Measurements from ENCODE around the gene COL4A2.

The COL4A2 gene

DNA sequence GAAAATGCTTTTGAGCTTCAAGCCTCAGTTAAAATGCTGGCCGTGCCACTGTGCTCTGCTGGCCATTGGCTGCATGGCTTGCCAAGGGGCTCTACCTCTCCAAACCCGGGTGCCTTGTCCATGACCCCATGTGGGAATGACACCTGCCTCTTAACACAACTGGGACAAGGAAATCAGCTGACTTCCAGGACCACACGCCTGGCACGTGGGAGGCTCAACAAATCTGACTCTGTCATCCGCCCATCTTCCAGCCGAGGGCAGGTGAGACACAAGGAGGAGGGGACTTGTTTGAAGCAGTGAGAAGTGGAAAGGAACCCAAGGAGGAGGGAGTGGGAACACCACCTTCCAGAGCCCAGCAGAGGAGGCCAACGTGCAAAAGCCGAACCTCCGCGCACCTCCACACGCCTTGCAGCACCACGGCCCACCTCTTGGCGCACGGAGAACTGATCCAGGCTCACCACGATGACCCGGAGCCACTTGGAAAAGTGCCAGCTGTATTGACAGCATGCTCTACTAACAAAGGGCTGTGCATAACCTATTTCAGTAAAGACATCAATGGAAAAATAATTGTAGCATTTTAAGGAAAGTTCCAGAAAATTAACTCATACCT is 38.4 kb upstream of the COL4A2 start:
- Histone ChIP-seq H3K4me2 (ENCODE audit: low read depth, low read length) (no peak overlapping the region), H3F3A (ENCODE audit: insufficient read depth, low read length) (no peaks in the 10 kb centered on the region), H3K9ac (ENCODE audit: low read length) (no peak overlapping the region), H3K9me3 (replicated peaks; ENCODE audit: insufficient read depth, low read length) (no peaks in the 10 kb centered on the region), H2AFZ (ENCODE audit: low read length) (no peak overlapping the region), H3K9me2 (replicated peaks; ENCODE audit: insufficient read depth, low read length) (no peaks in the 10 kb centered on the region), H3K27ac (ENCODE audit: low read length) (no peak overlapping the region), H4K20me1 (ENCODE audit: insufficient read depth, low read length) (no peaks in the 10 kb centered on the region), H3K4me3 (ENCODE audit: low read length) (no peak overlapping the region), H3K79me2 (ENCODE audit: low read length) (no peaks in the 10 kb centered on the region), H3K4me1 (ENCODE audit: low read length) (no peaks in the 10 kb centered on the region), H3K27me3 (replicated peaks; ENCODE audit: insufficient read depth, low read length) (no peaks in the 10 kb centered on the region), H3K36me3 (replicated peaks; ENCODE audit: insufficient read depth, low read length) (no peaks in the 10 kb centered on the region)
- TF ChIP-seq EZH2 (optimal IDR thresholded peaks at IDR 0.05; ENCODE audit: low read depth, low read length) (no peak), EZH2phosphoT487 (IDR thresholded peaks at IDR 0.05; ENCODE audit: low read length) (no peak)
- TF ChIP-seq, protein P1, sequence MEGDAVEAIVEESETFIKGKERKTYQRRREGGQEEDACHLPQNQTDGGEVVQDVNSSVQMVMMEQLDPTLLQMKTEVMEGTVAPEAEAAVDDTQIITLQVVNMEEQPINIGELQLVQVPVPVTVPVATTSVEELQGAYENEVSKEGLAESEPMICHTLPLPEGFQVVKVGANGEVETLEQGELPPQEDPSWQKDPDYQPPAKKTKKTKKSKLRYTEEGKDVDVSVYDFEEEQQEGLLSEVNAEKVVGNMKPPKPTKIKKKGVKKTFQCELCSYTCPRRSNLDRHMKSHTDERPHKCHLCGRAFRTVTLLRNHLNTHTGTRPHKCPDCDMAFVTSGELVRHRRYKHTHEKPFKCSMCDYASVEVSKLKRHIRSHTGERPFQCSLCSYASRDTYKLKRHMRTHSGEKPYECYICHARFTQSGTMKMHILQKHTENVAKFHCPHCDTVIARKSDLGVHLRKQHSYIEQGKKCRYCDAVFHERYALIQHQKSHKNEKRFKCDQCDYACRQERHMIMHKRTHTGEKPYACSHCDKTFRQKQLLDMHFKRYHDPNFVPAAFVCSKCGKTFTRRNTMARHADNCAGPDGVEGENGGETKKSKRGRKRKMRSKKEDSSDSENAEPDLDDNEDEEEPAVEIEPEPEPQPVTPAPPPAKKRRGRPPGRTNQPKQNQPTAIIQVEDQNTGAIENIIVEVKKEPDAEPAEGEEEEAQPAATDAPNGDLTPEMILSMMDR (IDR thresholded peaks at IDR 0.05; ENCODE audit: low read length) = no peak
- no peak for DNase-seq

DNA sequence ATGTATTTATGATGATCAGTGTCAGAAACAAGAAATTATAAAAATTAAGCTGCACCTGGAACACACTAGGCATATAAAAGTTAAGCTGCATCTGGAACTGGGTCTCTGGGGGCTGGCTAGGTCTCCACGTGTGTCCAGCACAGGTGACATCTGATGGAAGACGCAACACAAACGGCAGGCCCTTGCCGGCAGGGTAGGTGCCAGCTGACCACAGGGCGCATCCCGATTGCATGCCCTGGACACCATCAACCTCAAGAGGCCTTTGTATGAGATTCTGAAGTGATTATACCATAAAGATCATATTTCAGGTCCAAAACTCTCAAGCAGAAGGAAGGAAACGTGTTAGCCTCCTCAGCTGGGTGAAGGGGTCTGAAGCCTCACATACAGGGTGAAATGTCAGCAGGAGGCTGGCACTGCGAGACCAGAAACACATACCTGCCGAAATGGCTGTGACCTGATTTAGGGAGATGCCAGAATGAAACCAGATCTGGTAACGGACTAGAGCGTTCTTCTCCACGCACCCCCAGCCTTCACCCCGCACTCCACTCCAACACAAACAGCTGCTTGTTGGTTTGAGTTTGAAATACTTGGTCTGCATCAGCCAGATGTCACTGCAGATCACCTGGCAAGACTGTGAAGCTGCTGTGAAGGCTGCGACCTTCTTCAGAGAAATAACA is 37.4 kb upstream of the COL4A2 start:
- Histone ChIP-seq H3K4me2 (ENCODE audit: low read depth, low read length) (no peak overlapping the region), H3K9ac (ENCODE audit: low read length) (no peak overlapping the region), H4K20me1 (ENCODE audit: insufficient read depth, low read length) (no peaks in the 10 kb centered on the region), H3K27ac (ENCODE audit: low read length) (no peak overlapping the region), H3K79me2 (ENCODE audit: low read length) (no peaks in the 10 kb centered on the region), H3K36me3 (replicated peaks; ENCODE audit: insufficient read depth, low read length) (no peaks in the 10 kb centered on the region), H3K4me3 (ENCODE audit: low read length) (no peak overlapping the region), H3K9me2 (replicated peaks; ENCODE audit: insufficient read depth, low read length) (no peaks in the 10 kb centered on the region), H3K9me3 (replicated peaks; ENCODE audit: insufficient read depth, low read length) (no peaks in the 10 kb centered on the region), H3F3A (ENCODE audit: insufficient read depth, low read length) (no peaks in the 10 kb centered on the region), H2AFZ (ENCODE audit: low read length) (no peak overlapping the region), H3K27me3 (replicated peaks; ENCODE audit: insufficient read depth, low read length) (no peaks in the 10 kb centered on the region), H3K4me1 (ENCODE audit: low read length) (no peaks in the 10 kb centered on the region)
- no peak for DNase-seq
- TF ChIP-seq EZH2phosphoT487 (IDR thresholded peaks at IDR 0.05; ENCODE audit: low read length) (no peak), EZH2 (optimal IDR thresholded peaks at IDR 0.05; ENCODE audit: low read depth, low read length) (no peak)
- TF ChIP-seq, protein P1 (IDR thresholded peaks at IDR 0.05; ENCODE audit: low read length) = no peak

DNA sequence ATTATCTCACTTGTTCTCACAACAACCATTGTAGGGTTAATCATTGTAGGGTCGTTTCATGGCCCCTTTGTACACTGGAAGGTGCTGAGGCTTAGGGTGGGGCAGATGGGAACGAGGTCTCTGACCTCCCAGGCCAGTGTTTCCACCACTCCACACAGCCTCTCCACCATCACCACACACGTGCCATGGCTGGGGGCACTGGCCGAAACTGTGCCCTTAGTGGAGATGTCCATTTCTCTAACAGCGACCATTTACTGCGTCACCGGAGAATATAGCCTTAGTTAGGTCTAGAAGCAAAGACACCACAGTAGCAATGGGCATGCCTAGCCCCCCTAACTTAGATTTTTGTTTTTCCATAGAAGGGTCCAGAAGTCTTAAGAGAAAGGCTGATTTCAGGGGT is 36.6 kb upstream of the COL4A2 start:
- H3K36me3 ChIP-seq (replicated peaks; ENCODE audit: insufficient read depth, low read length) = no peaks in the 10 kb centered on the region
- no peak overlapping the region for H3K4me2 ChIP-seq (ENCODE audit: low read depth, low read length)
- no peak overlapping the region for H3K27ac ChIP-seq (ENCODE audit: low read length)

More for the DNA sequence above, 36.6 kb upstream of the COL4A2 start:
- Histone ChIP-seq H3F3A (ENCODE audit: insufficient read depth, low read length) (no peaks in the 10 kb centered on the region), H3K4me3 (ENCODE audit: low read length) (no peak overlapping the region), H3K4me1 (ENCODE audit: low read length) (no peaks in the 10 kb centered on the region), H3K9ac (ENCODE audit: low read length) (no peak overlapping the region), H4K20me1 (ENCODE audit: insufficient read depth, low read length) (no peaks in the 10 kb centered on the region), H3K79me2 (ENCODE audit: low read length) (no peaks in the 10 kb centered on the region), H3K9me2 (replicated peaks; ENCODE audit: insufficient read depth, low read length) (no peaks in the 10 kb centered on the region), H2AFZ (ENCODE audit: low read length) (no peak overlapping the region), H3K27me3 (replicated peaks; ENCODE audit: insufficient read depth, low read length) (no peaks in the 10 kb centered on the region), H3K9me3 (replicated peaks; ENCODE audit: insufficient read depth, low read length) (no peaks in the 10 kb centered on the region)
- DNase-seq = no peak
- no peak for TF ChIP-seq EZH2 (optimal IDR thresholded peaks at IDR 0.05; ENCODE audit: low read depth, low read length)
- no peak for TF ChIP-seq EZH2phosphoT487 (IDR thresholded peaks at IDR 0.05; ENCODE audit: low read length)
- TF ChIP-seq, protein P1 (IDR thresholded peaks at IDR 0.05; ENCODE audit: low read length) = no peak

Measured in MM.1S (cell line).